Activated T-helper 1 cell treated with Interleukin-2 at 50 U/mL for 16 hours (primary cell): ENCODE data around the gene GEN1.

Source experiments
- DNase-seq: peaks from one replicate; pipeline ENCODE4 v3.0.0-alpha.2; 2020; ENCODE audit warnings: low read depth

The GEN1 gene

DNA sequence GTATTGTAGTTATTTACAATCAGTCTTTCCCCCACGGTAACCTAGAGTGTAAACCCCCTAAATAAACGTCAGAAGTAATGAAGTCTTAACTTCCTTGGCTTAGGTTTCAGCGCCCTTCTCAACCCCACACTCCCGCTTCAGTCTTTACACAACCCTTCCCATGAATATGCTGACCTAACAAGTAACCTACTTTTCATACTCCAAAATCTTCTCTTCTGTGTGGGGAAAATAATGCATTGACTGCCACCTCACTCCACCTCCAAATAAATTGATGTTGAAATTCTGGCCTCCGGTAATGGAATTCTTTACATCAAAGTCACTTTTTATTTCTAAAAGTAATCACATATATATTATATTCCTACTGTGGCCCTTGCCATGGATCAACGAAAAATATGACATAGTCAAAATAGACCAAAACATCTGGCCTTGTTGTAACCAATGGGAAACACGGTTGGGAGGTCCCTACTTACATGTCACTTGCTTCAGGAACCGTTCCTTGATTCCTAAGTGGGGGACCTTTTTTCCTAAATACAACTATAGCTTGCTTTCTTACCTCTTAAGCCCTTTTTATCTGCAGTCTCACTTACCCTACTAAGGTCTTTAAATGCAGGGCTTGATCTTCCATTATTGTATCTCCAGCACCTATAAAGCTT, 961 bp downstream of the GEN1 start:
- DNase-seq = no peak

DNA sequence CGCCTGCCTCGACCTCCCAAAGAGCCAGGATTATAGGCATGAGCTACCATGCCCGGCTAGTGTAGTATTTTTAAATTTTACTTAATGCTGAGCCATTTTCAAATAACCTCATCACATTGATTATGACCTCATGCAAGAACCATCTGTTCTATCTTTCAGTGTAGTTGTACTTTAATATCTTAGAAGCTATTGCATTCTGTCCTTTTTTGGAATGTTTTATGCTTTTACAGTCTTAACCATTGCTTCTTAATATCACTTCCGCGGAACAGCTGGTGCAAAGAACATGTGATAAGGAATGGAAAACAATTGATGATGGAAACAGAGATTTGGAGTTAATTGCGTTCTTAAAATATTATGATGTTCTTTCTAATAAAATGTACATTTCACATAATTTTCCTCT, 2.7 kb downstream of the GEN1 start:
- DNase-seq = no peak

DNA sequence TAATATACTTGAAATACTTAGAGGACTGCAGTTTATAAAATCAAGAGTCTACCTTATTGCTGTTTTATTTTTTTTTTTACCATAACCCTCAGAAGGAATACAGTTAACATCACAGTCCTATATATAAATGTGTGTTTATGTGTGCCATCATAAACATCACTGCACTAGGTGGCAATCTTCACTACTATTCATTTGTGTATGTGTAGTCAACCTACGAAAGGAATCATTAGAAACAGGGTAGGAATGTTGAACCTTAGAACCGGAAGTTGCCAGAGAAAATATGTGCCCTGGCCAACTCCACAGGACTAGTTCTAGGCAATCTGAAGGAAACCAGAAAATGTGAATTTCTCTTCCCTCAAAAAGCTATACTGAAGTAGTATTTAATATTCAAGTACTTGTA, 3.4 kb downstream of the GEN1 start:
- DNase-seq = no peak

DNA sequence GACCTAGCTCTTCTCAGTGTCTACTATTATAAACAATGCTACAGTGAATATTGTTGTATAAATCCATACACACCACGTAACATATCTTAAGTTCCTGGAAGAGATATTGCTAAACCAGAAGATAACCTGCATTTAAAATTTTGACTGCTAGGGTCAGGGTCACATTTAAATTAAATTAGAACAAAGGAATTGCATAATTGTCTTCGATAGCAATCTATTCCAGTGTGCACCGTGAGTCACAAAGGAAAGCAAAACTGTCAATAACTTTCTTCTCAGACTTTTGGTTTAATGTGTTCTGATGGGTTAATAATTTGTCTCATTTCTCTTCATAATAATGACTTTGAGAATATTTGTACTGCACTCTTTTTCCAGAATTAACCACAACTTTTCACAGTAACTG, 4.2 kb downstream of the GEN1 start:
- DNase-seq = no peak

DNA sequence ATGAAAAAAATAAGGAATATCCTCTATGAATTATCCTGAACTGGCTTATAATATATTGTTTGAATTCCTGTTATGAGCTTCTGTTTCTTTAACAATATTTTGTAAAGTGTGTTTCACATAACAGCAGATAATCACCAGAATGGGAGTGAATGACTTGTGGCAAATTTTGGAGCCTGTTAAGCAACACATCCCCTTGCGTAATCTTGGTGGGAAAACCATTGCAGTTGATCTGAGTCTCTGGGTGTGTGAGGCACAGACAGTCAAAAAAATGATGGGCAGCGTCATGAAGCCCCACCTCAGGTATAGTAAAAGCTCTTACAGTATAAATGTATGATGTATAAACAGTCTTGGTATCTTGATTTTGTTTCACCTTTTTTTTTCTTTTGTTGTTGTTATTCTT, 5.9 kb downstream of the GEN1 start:
- no peak for DNase-seq

DNA sequence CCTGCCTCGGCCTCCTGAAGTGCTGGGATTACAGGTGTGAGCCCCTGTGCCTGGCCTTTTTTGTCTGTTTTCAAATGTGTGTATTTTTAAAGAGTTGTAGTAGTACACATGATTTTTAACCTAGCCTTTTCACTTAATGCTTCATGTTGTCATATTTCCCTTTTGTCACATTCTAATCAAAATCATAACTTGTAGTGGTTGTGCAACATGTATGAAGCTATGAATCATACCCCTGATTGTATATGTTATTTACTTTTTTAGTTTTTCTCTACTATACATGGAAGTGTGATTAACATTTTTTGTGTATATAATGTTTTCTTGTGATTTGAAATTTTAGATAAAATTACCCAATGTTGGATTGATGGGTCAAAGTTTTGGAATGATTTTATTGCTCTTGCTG, 8.5 kb downstream of the GEN1 start:
- no peak for DNase-seq

DNA sequence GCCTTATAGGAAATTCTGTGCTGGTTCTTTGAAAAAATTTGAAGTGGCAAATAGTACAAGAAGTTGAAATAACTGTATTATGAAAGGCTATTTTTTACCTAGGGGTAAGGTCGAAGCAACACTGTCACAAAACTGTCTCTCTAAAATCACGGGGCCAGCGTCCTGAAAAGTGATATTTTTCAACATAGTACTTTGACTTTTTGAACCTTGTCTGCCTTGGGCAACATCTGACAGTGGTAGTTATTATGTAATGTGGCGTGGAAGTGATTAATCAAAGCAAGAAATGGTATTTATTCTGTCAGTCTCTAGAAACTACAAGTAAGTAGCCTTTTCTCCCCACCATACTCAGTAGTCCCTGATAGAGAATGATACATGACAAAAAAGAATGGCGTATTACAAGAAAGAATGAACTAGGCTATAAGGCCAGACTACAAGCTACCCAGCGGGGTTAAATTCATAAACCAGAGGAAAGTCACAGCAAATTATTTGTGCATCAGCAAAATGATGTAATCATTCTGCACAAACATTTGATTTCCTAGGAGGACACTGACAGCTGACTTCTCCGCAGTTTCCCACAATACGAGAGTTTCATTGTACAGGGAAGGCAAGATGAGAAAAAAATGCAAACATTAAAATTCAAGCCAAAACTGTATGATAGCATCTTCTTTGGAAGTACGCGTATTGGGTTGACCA, 9.8 kb downstream of the GEN1 start:
- no peak for DNase-seq

DNA sequence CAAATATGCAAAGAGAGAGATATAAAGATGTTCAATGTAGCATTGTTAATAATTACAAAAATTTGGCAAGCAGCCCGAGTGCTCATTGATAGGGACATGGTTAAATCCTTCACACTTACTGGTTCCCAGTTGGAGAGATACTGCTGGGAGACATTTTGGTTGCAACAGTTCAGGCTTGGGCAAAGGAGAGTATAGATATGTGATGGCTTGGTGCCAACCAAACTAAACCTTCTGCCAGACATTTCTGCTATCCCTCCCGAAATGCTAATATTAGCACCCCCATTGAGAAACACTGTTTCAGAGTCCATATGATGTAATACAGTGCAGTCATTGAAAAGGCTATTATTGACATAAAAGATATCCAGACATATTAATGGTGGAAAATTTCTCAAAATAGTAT, 11.5 kb downstream of the GEN1 start:
- no peak for DNase-seq

DNA sequence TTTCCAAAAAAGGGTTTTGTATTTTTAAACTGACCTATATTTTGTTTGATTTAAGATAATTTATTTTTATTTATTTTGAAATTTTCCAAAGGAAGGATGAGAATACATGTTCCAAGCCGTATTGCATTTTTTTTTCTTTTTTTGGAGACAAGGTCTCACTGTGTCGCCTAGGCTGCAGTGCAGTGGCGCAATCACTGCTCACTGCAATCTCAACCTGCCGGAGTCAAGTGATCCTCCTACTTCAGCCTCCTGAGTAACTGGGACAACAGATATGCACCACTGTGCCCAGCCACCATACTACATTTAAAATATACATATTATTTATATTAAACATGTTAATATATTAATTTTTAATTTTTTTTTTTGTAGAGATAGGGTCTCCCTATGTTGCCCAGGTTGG, 15.0 kb downstream of the GEN1 start:
- DNase-seq = no peak

DNA sequence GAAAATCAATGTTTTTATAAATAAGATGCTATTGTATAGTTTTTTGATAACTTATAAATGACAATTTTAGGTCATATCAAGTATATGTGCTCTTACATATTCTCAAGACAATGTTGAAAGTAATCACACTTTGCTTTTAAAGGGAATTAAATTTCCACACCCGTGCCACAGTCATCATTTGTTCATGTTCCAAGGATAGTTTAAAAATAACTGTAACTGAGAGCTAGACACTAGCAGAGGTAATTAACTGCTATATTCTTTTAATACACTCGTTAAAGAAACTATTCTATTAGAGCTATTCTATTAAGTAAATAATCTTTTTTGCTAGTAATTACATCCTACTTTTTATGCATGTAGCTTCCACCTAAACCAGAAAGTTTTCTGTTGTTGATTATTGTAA, 18.0 kb downstream of the GEN1 start:
- no peak for DNase-seq

DNA sequence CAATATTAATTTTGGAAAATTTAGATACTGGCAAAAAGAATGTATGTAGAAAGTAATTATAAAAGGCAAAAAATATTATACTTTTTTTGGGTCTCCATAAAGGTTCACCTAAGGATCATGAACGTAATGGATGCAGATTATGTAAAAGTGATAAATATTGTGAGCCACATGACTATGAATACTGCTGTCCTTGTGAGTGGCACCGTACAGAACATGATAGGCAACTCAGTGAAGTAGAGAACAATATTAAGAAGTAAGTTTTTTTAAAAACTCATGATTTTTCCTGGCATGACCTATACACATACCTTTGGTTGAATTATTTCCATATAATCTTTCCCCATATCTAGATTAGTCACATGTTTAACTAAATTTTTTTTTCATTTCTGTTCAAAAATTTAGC, 18.6 kb downstream of the GEN1 start:
- DNase-seq = no peak

DNA sequence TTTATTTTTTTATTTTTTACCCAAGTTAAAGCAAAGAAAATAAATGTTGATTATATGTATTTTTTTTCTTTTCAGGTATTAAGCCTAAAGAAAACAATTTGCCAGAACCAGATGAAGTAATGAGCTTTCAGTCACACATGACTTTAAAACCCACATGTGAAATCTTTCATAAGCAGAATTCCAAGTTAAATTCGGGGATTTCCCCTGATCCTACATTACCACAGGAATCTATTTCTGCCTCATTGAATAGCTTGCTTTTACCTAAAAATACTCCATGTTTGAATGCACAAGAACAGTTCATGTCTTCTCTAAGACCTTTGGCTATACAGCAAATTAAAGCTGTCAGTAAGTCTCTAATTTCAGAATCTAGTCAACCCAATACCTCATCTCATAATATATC, 26.6 kb downstream of the GEN1 start:
- no peak for DNase-seq

DNA sequence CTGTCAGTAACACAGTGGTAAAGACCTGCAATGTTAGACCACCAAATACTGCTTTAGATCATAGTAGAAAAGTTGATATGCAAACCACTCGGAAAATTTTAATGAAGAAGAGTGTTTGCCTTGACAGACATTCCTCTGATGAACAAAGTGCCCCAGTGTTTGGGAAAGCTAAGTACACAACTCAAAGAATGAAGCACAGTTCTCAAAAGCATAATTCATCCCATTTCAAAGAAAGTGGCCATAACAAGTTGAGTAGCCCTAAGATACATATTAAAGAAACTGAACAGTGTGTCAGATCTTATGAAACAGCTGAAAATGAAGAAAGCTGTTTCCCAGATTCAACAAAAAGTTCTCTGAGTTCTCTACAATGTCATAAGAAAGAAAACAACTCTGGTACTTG, 27.5 kb downstream of the GEN1 start:
- DNase-seq = no peak

DNA sequence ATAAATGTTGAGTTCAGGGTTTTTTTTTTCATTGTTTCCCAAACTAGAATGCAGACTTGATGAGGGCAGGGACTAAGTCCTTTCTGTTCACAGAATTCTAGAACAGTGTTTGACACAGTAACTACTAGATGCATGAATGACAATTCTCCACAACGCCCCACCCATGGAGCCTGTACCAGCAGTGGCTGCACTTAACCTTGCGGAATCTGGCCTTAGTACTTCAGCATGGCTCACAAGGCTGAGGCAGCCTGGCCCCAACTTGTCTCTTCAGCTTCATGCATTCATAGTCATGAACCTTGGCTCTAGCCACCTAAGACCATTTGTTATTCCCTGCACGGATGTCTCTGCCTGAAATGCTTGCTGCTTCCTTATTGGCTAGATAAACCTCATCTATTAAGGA, 32.8 kb downstream of the GEN1 start:
- DNase-seq = no peak

DNA sequence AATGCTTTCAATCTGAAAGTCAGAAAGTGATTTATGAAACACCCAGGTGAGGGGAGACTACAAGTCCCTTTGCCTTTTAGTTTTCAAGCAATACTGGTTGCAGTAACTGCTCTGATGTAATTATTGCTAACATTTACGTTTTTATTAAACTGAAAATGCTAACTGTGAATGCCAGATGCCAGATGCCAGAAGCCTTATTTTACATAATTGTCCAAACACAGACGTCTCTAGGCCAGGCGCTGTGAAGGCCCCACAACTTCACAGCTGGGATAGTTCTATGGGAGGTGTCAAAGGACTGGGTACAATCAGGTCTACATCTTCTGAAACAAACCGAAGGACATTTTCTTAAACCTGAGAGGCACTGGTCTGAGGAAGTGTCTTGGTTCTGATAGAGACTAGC, 34.8 kb downstream of the GEN1 start:
- no peak for DNase-seq

DNA sequence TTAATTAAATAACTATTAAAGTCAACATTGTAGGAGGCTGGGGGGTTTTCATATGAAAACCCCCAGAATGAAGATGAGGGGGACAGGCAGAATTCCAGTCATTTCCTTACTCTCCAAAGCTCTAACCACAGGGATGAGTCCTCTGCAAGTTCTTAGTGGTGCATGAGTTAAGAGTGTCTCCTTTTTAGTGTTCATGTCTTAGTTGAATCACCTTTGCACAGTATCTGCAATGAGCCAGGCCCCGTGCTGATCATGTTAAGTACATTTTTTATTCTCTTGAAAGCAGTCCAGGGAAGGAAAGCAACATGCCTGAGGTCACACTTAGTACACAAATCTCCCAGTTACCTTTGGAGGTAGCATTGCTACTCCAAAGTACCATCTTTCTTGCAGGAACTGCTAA, 36.6 kb downstream of the GEN1 start:
- DNase-seq = no peak

DNA sequence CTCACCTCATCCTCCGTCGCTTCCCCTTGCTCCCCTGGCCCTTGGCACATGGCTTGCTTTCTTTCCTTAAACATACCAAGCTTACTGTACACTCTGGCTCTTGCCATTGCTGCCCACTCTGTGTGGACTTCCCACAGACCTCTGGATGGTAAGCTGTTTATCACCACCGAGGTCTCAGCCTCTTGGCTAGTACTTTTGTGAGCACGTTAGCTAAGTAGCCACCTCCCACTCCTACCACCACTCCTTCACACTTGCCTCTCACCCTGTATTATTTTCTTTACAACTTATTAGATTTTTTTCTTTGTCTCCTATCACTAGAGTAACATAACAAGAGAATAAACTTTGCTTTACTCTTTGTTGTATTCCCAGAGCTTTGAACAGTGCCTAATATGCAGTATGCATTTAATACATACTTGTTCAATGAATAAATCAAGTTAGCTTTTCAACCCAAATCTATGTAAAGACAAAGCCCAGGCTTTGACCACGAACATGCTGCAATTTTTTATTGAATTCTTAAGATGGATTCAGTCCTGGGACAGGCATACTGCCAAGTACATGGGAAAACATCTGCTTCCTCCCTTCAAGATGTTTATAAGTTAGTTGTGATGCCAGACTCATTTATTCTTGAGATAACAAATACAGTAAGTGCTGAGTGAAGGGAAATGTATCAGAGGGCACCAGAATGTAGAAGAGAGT, 37.3 kb downstream of the GEN1 start:
- no peak for DNase-seq

DNA sequence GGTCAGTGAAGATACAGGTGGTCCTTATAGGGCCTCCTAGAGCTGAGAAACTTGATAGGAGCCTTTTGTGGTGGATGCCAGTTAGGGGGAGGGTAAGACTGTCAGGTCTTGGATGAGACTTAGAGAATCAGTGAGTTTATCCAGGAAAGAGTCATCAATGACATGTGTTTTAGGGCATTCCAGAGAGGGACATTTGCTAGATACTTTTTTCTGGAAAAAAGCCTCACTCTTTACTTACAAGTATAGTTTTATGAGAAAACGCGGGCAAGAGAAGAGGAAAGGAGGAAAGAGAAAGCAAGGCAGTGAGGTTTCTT, 37.8 kb downstream of the GEN1 start:
- DNase-seq = no peak

DNA sequence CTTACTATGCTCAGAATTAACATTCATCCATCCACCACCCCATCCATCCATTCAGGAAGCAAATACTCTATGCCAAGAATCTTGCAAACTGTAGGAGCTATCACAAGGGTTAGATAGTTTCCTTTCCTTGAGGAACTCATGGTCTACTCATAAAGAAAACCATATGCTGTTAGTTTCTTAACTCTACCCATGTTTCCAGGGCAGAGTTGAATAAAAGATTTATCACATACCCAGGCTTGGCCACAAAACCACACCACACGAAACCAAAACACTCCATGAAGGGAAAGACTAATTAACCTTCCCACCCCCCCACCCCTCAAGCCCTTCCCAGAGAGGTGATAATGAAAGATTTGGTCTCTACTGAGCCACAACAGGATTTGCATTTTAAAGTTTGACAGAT, 38.6 kb downstream of the GEN1 start:
- DNase-seq = no peak

DNA sequence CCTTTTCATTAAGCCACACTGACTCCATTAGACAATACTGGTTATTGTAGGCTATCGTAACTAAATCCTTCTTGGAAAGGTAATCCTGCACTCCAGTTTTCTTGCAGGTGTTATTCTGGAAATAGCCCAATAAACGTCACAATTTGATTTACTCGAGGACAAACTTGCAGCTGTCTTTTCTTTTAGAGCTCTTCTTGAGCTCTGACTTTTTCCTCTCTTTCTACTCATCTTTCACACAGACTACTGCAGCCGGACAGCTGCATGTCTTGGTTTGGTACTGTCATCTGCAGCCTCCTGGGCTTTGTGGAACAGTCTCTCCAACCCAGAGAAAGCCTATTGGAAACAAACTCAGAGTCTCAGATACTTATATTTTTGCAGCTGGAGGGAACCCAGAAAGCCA, 39.4 kb downstream of the GEN1 start:
- no peak for DNase-seq

DNA sequence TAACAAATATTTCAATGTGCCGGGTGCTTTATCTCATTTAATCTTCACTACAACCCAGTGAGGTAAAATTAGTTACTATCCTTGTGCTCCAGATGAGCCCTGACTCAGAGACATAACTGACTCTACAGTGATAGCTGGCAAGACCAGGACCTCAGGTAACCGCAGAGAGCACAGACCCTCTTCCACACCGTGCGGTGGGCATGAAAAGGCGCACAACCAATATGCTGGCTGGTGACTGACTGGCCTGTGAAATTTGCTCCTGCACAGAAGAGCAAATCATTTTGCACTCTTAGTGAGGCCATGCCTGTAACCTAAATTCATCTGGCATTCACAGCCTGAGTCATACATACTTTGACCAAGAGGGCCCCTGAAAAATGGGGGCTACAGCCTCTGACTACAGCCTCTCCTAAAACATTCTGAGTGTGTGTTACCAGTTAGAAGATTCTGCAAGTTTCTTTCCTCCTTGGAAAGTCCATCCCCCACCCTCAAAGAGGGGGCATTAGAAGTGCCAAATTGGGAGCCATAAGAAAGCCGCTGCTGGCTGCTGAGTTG, 39.9 kb downstream of the GEN1 start:
- no peak for DNase-seq

DNA sequence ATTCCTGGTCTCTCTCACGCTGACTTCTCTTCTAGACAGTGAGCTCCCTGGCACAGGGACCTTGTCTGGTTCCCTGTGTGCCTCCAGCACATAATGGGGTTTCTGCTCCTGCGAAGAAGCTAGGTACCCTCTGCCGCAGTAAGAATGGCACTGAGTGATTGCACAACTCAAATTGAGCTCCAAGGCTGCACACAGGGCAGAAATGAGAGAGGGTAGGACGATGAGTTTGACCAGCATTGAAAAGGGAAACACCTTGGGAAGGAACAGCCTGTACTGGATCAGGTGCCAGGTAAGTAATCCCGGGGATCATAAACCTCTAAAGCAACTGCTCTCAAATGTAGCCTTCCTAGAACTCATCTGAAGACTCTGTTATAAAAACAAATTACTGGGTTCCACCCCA, 41.4 kb downstream of the GEN1 start:
- no peak for DNase-seq

DNA sequence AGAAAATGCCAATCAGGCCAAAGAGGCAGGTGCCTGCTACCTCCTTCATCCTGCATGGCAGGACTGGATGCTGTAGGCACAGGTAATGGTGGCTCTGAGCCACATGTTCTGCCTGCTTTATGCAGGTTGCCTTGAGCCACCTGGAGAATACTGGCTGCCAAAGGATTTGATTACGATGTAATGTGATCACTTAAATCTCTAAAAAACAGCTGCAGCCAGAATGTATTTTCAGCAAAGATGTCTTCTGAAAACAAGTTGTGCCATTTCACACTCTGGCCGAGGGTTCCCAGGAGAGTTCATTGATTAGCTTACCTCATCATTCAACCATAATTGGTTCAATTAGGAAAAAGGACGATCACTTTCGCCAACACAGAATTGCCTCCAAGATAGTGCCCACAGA, 44.4 kb downstream of the GEN1 start:
- DNase-seq = no peak
